SK-N-SH (cell line): ENCODE measurements around the gene PAF1. TPM values are rescaled to one million over a fixed set of nuclear protein-coding genes. Genes with fewer than 3 reads are reported as not detected.

Experiments
- CTCF ChIA-PET: fragments of 300-600, 350-600 bp; formaldehyde crosslinking; extraction: SDS; loops from one replicate; lab custom pipeline; 2021; lab: Yijun Ruan, JAX
- POLR2A ChIA-PET: fragments of 350-600 bp; sonication (Branson Sonifier 250); formaldehyde crosslinking; extraction: SDS; loops from one replicate; lab custom pipeline; 2020; ENCODE audit warnings: antibody characterized with exemption, inconsistent platforms; lab: Yijun Ruan, JAX
- DNase-seq: peaks from one replicate; pipeline ENCODE4 v3.0.0; 2012
- H2AFZ ChIP-seq: fragments of 200-600 bp; sonication (generic); 2 replicates; pipeline ENCODE4 v1.8.1; 2016; ENCODE audit warnings: antibody characterized with exemption, mild to moderate bottlenecking, low read depth
- H3F3A ChIP-seq: fragments of 200-600 bp; sonication (generic); replicated peaks from 2 replicates; pipeline ENCODE3; 2016; ENCODE audit warnings: antibody characterized with exemption, mild to moderate bottlenecking; ENCODE audit not compliant: insufficient read depth
- H3K27ac ChIP-seq, 2 experiments: fragments of 200-500 bp in 1 of 2; fragments of 200-600 bp in 1 of 2; sonication (Bioruptor generic) in 1 of 2; sonication (generic), shearing (Covaris generic) in 1 of 2; 2 replicates each; pipeline versions ENCODE4 v1.5.1 to v1.6.1; 2014 to 2016; ENCODE audit warnings: low read depth in 2 of 2, inconsistent platforms in 1 of 2, low read length in 1 of 2, mild to moderate bottlenecking in 1 of 2, mixed read lengths in 1 of 2
- H3K27me3 ChIP-seq: fragments of 200-600 bp; sonication (generic), shearing (Covaris generic); 2 replicates; pipeline ENCODE4 v1.6.1; 2016; ENCODE audit warnings: mixed run types; ENCODE audit not compliant: insufficient read depth
- H3K36me3 ChIP-seq, 2 experiments: fragments of 200-500 bp in 1 of 2; fragments of 200-600 bp in 1 of 2; sonication (Bioruptor generic) in 1 of 2; sonication (generic) in 1 of 2; replicated peaks in 1 of 2; 2 replicates each; pipeline versions ENCODE3 to v1.5.1; 2014 to 2016; ENCODE audit warnings: low read length in 1 of 2, mild to moderate bottlenecking in 1 of 2; ENCODE audit not compliant: insufficient read depth in 2 of 2, control insufficient read depth in 1 of 2
- H3K4me1 ChIP-seq, 2 experiments: fragments of 200-500 bp in 1 of 2; fragments of 200-600 bp in 1 of 2; sonication (Bioruptor generic) in 1 of 2; sonication (generic), shearing (Covaris generic) in 1 of 2; 2 replicates each; pipeline versions ENCODE4 v1.5.1 to v1.6.1; 2014 to 2016; ENCODE audit warnings: low read depth in 1 of 2, low read length in 1 of 2, mixed run types in 1 of 2; ENCODE audit not compliant: insufficient read depth in 2 of 2, control insufficient read depth in 1 of 2
- H3K4me2 ChIP-seq: fragments of 200-600 bp; sonication (generic), shearing (Covaris generic); 2 replicates; pipeline ENCODE4 v1.6.1; 2017; ENCODE audit warnings: mixed run types
- H3K4me3 ChIP-seq, 2 experiments: fragments of 200-500 bp in 1 of 2; fragments of 200-600 bp in 1 of 2; sonication (Bioruptor generic) in 1 of 2; sonication (generic), shearing (Covaris generic) in 1 of 2; 2 replicates each; pipeline versions ENCODE4 v1.5.1 to v1.8.1; 2014 to 2016; ENCODE audit warnings: low read depth in 2 of 2, inconsistent platforms in 1 of 2, low read length in 1 of 2, mild to moderate bottlenecking in 1 of 2, mixed read lengths in 1 of 2, moderate library complexity in 1 of 2
- H3K79me2 ChIP-seq: fragments of 200-600 bp; sonication (generic); 2 replicates; pipeline ENCODE4 v1.8.1; 2017; ENCODE audit warnings: mild to moderate bottlenecking; ENCODE audit not compliant: insufficient read depth
- H3K9ac ChIP-seq: fragments of 200-600 bp; sonication (generic); 2 replicates; pipeline ENCODE4 v1.6.1; 2017; ENCODE audit warnings: mixed run types
- H3K9me2 ChIP-seq: fragments of 200-600 bp; sonication (generic); 2 replicates; pipeline ENCODE4 v1.6.1; 2017; ENCODE audit warnings: mixed run types
- H3K9me3 ChIP-seq: fragments of 200-600 bp; sonication (generic); 2 replicates; pipeline ENCODE4 v1.6.1; 2017; ENCODE audit warnings: mixed run types, mild to moderate bottlenecking, moderate library complexity
- H4K20me1 ChIP-seq: fragments of 200-600 bp; sonication (generic); 2 replicates; pipeline ENCODE4 v1.6.1; 2017; ENCODE audit warnings: mild to moderate bottlenecking, mixed run types; ENCODE audit not compliant: insufficient read depth
- CHD2 ChIP-seq: fragments of 150-350 bp; IDR thresholded peaks from 2 replicates; pipeline ENCODE4 v1.6.1; 2018; ENCODE audit warnings: low read length; ENCODE audit not compliant: partially characterized antibody
- EP300 ChIP-seq, 2 experiments: IDR thresholded peaks; 2 replicates each; pipeline versions ENCODE4 v1.4.0 to v1.6.1; 2012; ENCODE audit warnings: borderline replicate concordance in 1 of 2, low read depth in 1 of 2, low read length in 1 of 2
- EZH2phosphoT487 ChIP-seq: fragments of 200-600 bp; sonication (generic); IDR thresholded peaks from 2 replicates; pipeline ENCODE4 v1.6.1; 2017; ENCODE audit warnings: low read depth, mixed run types, mild to moderate bottlenecking, antibody characterized with exemption, moderate library complexity, borderline replicate concordance
- FOXJ3 ChIP-seq: sonication (generic); formaldehyde crosslinking; IDR thresholded peaks from 2 replicates; pipeline ENCODE4 v1.5.1; 2020; ENCODE audit warnings: mild to moderate bottlenecking, missing genetic modification reagents
- GABPA ChIP-seq: IDR thresholded peaks from 2 replicates; pipeline ENCODE4 v1.4.0; 2012; ENCODE audit warnings: low read depth, mild to moderate bottlenecking
- MEF2A ChIP-seq: IDR thresholded peaks from 2 replicates; pipeline ENCODE4 v1.4.0; 2012; ENCODE audit warnings: low read depth, borderline replicate concordance
- NRF1 ChIP-seq: IDR thresholded peaks from 2 replicates; pipeline ENCODE4 v1.6.1; 2012; ENCODE audit warnings: low read depth, mild to moderate bottlenecking, low read length
- POLR2AphosphoS5 ChIP-seq: IDR thresholded peaks from 2 replicates; pipeline ENCODE4 v1.6.1; 2012; ENCODE audit warnings: low read depth, low read length
- RAD21 ChIP-seq: IDR thresholded peaks from 2 replicates; pipeline ENCODE4 v1.6.1; 2012; ENCODE audit warnings: mild to moderate bottlenecking, low read length
- RXRA ChIP-seq: IDR thresholded peaks from 2 replicates; pipeline ENCODE4 v1.4.0; 2012; ENCODE audit warnings: low read depth, mild to moderate bottlenecking, borderline replicate concordance
- SMC3 ChIP-seq: IDR thresholded peaks from 2 replicates; pipeline ENCODE4 v1.6.1; 2012; ENCODE audit warnings: low read depth, low read length, improper control_type of control experiment
- TAF1 ChIP-seq: IDR thresholded peaks from 2 replicates; pipeline ENCODE4 v1.6.1; 2012; ENCODE audit warnings: low read depth, mild to moderate bottlenecking, low read length, moderate library complexity, borderline replicate concordance
- TCF12 ChIP-seq: IDR thresholded peaks from 2 replicates; pipeline ENCODE4 v1.4.0; 2012
- TEAD4 ChIP-seq: IDR thresholded peaks from 2 replicates; pipeline ENCODE4 v1.4.0; 2012; ENCODE audit warnings: mild to moderate bottlenecking, borderline replicate concordance; ENCODE audit not compliant: insufficient read depth
- YY1 ChIP-seq: IDR thresholded peaks from 2 replicates; pipeline ENCODE4 v1.4.0; 2012; ENCODE audit warnings: low read depth, mild to moderate bottlenecking
- WGBS: methylation state at CpG from one replicate; pipeline ENCODE4 v1.1.6; 2017; ENCODE audit warnings: low lambda C conversion rate; 5-methylcytosine and 5-hydroxymethylcytosine counted together
- polyA plus RNA-seq, 3 experiments: library from polyadenylated mRNA; depleted of rRNA; stranded (reverse); fragments of >200 nt; gene quantifications; 2 replicates each; pipeline ENCODE4 v1.2.3, GENCODE V29; 2012
- TF ChIP-seq, protein P1 (sequence below): fragments of 150-350 bp; IDR thresholded peaks from 2 replicates; pipeline ENCODE4 v1.6.1; 2016; ENCODE audit warnings: mild to moderate bottlenecking, low read depth, low read length
- TF ChIP-seq, protein P2 (sequence below): fragments of 150-350 bp; IDR thresholded peaks from 2 replicates; pipeline ENCODE4 v1.6.1; 2017; ENCODE audit warnings: antibody characterized with exemption, low read length, low read depth, borderline replicate concordance
- TF ChIP-seq, protein P3 (sequence below): fragments of 200-600 bp; sonication (generic); IDR thresholded peaks from 2 replicates; pipeline ENCODE4 v1.6.1; 2017; ENCODE audit warnings: antibody characterized with exemption, mild to moderate bottlenecking, moderate library complexity

The PAF1 gene
- polyA plus RNA-seq, 1 of the 3 experiments (the other 2 are of a cell fraction) = 65.3 TPM

DNA sequence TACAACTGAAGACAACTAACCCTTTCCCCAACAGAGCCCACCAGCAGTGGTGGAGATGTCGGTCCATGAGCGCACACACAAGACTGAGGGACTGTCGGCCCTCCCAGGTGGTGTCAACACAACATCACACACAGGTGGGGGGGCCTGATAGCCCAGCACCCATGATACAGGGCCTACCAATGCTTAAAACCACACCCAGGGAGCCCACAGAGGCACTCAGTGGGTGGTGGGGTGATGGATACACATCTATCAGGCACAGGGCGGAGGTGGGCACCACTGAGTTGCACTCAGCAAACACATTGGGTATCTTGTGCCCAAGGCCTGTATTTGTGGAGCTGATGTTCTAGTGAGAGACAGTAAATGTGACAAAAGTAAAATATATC is 8.8 kb upstream of the PAF1 start:
- no peaks in the 10 kb centered on the region for H3K27me3 ChIP-seq
- ChIA-PET POLR2A (interaction anchor here (0.7 to 0.9 kb wide), 2 partner anchors 8 to 9 kb away, joined by 3 read pairs; partner anchors contain the start of gene PAF1), CTCF (interaction anchor here (6.5 kb wide), 1 partner anchor 12 kb away, joined by 106 read pairs; the partner anchor contains the start of gene PLEKHG2)
- TF ChIP-seq TEAD4 (no peak), NRF1 (no peak), SMC3 (no peak), EP300 (IDR thresholded peaks at IDR 0.05; ENCODE audit: borderline replicate concordance in 1 of 2, low read depth in 1 of 2, low read length in 1 of 2) (no peak), POLR2AphosphoS5 (no peak), TAF1 (no peak), RXRA (no peak), EZH2phosphoT487 (no peak), YY1 (no peak), TCF12 (no peak)
- TF ChIP-seq, protein P1, sequence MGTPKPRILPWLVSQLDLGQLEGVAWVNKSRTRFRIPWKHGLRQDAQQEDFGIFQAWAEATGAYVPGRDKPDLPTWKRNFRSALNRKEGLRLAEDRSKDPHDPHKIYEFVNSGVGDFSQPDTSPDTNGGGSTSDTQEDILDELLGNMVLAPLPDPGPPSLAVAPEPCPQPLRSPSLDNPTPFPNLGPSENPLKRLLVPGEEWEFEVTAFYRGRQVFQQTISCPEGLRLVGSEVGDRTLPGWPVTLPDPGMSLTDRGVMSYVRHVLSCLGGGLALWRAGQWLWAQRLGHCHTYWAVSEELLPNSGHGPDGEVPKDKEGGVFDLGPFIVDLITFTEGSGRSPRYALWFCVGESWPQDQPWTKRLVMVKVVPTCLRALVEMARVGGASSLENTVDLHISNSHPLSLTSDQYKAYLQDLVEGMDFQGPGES = no peak
- no peak overlapping the region for H3K27ac ChIP-seq
- peaks cover 12% of the 10 kb centered on the region; the same call in 1 of the 2 replicates for H3K79me2 ChIP-seq
- H3K9ac ChIP-seq = no peak overlapping the region
- WGBS = 98% methylated on average over 4 of the region's 4 CpGs
- H3K36me3 ChIP-seq = peaks cover 0 to 1% of the 10 kb centered on the region in 2 experiments
- no peaks in the 10 kb centered on the region for H4K20me1 ChIP-seq
- H3K4me1 ChIP-seq = peaks cover 19 to 36% of the 10 kb centered on the region in 2 experiments; a peak in 3 of 4 replicates
- no peak for DNase-seq
- no peak overlapping the region for H2AFZ ChIP-seq
- no peaks in the 10 kb centered on the region for H3K9me2 ChIP-seq
- no peaks in the 10 kb centered on the region for H3K9me3 ChIP-seq
- peaks cover 44% of the 10 kb centered on the region for H3F3A ChIP-seq
- no peak overlapping the region for H3K4me3 ChIP-seq
- no peak overlapping the region for H3K4me2 ChIP-seq

DNA sequence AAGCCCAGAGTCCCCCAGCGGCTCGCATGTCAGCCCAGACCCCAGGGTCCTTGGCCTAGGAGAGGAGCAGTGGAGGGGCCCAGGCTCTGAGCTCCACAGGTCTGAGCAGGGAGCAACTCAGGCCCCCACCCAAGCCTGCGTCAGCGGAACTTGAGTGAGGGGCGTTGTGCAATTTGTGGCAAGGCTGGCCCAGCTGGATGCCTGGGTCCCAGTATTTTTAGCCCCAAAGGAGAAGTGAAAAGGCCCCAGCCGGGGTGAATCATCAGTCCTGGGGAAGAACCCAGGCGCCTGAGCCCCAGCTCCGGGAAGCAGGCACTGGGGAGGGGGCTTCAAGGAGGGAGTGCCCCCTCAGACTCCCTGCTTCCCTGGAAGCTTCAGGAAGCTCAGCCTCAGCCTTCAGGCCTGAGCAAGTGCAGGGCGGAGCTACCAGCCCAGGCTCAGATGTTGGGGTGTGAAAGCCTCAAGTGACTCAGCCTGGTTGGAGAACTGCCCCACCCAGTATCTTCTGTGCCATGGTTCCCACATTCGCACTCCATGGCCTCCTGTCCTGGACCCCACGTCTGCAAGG is 7.5 kb upstream of the PAF1 start:
- H3K79me2 ChIP-seq = peaks cover 22% of the 10 kb centered on the region
- no peak for DNase-seq
- ChIA-PET CTCF (interaction anchor here (0.6 to 6.5 kb wide), 25 partner anchors 9 to 141 kb away, joined by 3 to 106 read pairs (median 4); partner anchors contain the start of genes PLEKHG2, RPS16, SAMD4B and ZFP36), POLR2A (interaction anchor here (0.7 to 1.3 kb wide), 3 partner anchors 8 to 37 kb away, joined by 3 to 8 read pairs (median 4); partner anchors contain the start of genes RPS16 and ZFP36)
- H3K9me3 ChIP-seq = no peaks in the 10 kb centered on the region
- no peak overlapping the region for H2AFZ ChIP-seq
- H3F3A ChIP-seq = peaks cover 37% of the 10 kb centered on the region
- no peaks in the 10 kb centered on the region for H3K9me2 ChIP-seq
- H3K9ac ChIP-seq = peak overlapping the region; percentile 47; the same call in 1 of the 2 replicates
- no peaks in the 10 kb centered on the region for H4K20me1 ChIP-seq
- H3K27me3 ChIP-seq = no peaks in the 10 kb centered on the region
- H3K4me2 ChIP-seq = peak overlapping the region; percentile 57
- TF ChIP-seq RAD21 (no peak), MEF2A (no peak), GABPA (no peak), RXRA (no peak), TEAD4 (no peak), CHD2 (no peak), SMC3 (no peak), FOXJ3 (CRISPR knock-in tag) (no peak)
- TF ChIP-seq, protein P2, sequence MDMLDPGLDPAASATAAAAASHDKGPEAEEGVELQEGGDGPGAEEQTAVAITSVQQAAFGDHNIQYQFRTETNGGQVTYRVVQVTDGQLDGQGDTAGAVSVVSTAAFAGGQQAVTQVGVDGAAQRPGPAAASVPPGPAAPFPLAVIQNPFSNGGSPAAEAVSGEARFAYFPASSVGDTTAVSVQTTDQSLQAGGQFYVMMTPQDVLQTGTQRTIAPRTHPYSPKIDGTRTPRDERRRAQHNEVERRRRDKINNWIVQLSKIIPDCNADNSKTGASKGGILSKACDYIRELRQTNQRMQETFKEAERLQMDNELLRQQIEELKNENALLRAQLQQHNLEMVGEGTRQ = no peak
- TF ChIP-seq, protein P3, sequence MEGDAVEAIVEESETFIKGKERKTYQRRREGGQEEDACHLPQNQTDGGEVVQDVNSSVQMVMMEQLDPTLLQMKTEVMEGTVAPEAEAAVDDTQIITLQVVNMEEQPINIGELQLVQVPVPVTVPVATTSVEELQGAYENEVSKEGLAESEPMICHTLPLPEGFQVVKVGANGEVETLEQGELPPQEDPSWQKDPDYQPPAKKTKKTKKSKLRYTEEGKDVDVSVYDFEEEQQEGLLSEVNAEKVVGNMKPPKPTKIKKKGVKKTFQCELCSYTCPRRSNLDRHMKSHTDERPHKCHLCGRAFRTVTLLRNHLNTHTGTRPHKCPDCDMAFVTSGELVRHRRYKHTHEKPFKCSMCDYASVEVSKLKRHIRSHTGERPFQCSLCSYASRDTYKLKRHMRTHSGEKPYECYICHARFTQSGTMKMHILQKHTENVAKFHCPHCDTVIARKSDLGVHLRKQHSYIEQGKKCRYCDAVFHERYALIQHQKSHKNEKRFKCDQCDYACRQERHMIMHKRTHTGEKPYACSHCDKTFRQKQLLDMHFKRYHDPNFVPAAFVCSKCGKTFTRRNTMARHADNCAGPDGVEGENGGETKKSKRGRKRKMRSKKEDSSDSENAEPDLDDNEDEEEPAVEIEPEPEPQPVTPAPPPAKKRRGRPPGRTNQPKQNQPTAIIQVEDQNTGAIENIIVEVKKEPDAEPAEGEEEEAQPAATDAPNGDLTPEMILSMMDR = no peak
- H3K4me1 ChIP-seq = peaks cover 18 to 30% of the 10 kb centered on the region in 2 experiments; a peak in 3 of 4 replicates
- peaks cover 3 to 7% of the 10 kb centered on the region in 2 experiments for H3K36me3 ChIP-seq
- no peak overlapping the region for H3K4me3 ChIP-seq
- WGBS = 66% methylated on average over 7 of the region's 11 CpGs
- peak overlapping the region in 1 of 2 experiments; percentile 77; a peak in 2 of 4 replicates for H3K27ac ChIP-seq
